Thyroid gland (tissue), 4 donors: ENCODE measurements around the gene IQSEC3. TPM values are rescaled to one million over a fixed set of nuclear protein-coding genes. Genes with fewer than 3 reads are reported as not detected.

Experiments
- DNase-seq, 2 donors: peaks; one replicate each; pipeline ENCODE4 v3.0.0-alpha.2; 2019
- H3K27ac ChIP-seq, 3 donors: fragments of 200-600 bp; sonication (generic); 1 replicate in 2 of 3; 2 replicates in 1 of 3; pipeline ENCODE4 v1.5.1; 2016 to 2019; ENCODE audit warnings: mild to moderate bottlenecking in 1 of 3, moderate library complexity in 1 of 3
- H3K27me3 ChIP-seq: fragments of 200-600 bp; sonication (generic); one replicate; pipeline ENCODE4 v1.5.1; 2019
- H3K36me3 ChIP-seq, 2 donors: fragments of 200-600 bp; sonication (generic); one replicate each; pipeline ENCODE4 v1.5.1; 2016 to 2019
- H3K4me1 ChIP-seq, 2 donors: fragments of 200-600 bp; sonication (generic); one replicate each; pipeline ENCODE4 v1.5.1; 2017 to 2019
- H3K4me3 ChIP-seq, 3 donors: fragments of 200-600 bp; sonication (generic); replicated peaks in 1 of 3; 1 replicate in 2 of 3; 2 replicates in 1 of 3; pipeline ENCODE4 v1.5.1; 2016; ENCODE audit warnings: mild to moderate bottlenecking in 1 of 3
- H3K9me3 ChIP-seq: fragments of 200-600 bp; sonication (generic); one replicate; pipeline ENCODE4 v1.5.1; 2017
- POLR2A ChIP-seq, 2 donors: fragments of 450-650 bp; IDR thresholded peaks; one replicate each; pipeline ENCODE4 v1.6.1; 2017; ENCODE audit warnings: antibody characterized with exemption in 2 of 2, mild to moderate bottlenecking in 2 of 2, moderate library complexity in 1 of 2
- WGBS, 2 donors: methylation state at CpG; one replicate each; pipeline ENCODE4 v1.1.5; 2017; 5-methylcytosine and 5-hydroxymethylcytosine counted together
- intact Hi-C: fragments of 100-400 bp; cut with DNase I; formaldehyde crosslinking; loops from one replicate; pipeline ENCODE4 v1.15.1; 2023
- total RNA-seq, 4 donors: library from RNA; depleted of rRNA; stranded (reverse); fragments of >200 nt; gene quantifications; one replicate each; pipeline ENCODE4 v1.2.3, GENCODE V29; 2016
- TF ChIP-seq, protein P1 (sequence below), 6 experiments: fragments of 200-600 bp in 3 of 6; fragments of 450-650 bp in 3 of 6; sonication (generic) in 3 of 6; IDR thresholded peaks; one replicate each; pipeline ENCODE4 v1.5.1; 2016 to 2019; ENCODE audit warnings: antibody characterized with exemption in 6 of 6, mild to moderate bottlenecking in 2 of 6, inconsistent platforms in 1 of 6, moderate library complexity in 1 of 6

Gene IQSEC3
- total RNA-seq, 4 donors from 2014 or later, result 0.27 to 1.3 (median 1.0) TPM

DNA sequence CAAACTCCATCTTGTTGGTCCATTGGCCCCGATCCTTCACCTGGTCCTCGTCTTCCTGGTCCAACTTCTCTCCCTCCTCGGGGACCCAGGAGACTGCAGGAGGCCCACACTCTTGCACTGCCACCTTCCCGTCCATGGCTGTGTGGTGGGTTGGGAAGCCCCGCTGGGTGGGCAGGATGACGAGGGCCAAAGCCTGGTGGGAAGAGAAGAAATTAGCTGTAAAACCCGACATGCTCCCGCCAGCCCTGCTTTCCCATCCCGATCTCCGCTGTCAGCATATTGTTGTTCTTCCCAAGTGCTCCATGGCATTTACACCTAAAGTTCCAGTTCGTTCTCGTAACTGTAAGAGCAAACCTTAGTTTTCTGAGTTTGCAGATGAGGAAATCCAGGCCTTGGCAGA is 143.3 kb downstream of the IQSEC3 start:
- H3K9me3 ChIP-seq, result no peaks in the 10 kb centered on the region
- no peaks in the 10 kb centered on the region for H3K27me3 ChIP-seq
- peaks cover 38 to 52% of the 10 kb centered on the region in 2 donors for H3K4me1 ChIP-seq
- H3K36me3 ChIP-seq, result no peaks in the 10 kb centered on the region
- WGBS, 2 donors, result 96% methylated on average over 12 of the region's 12 CpGs
- H3K4me3 ChIP-seq, result no peak overlapping the region
- TF ChIP-seq, protein P1, sequence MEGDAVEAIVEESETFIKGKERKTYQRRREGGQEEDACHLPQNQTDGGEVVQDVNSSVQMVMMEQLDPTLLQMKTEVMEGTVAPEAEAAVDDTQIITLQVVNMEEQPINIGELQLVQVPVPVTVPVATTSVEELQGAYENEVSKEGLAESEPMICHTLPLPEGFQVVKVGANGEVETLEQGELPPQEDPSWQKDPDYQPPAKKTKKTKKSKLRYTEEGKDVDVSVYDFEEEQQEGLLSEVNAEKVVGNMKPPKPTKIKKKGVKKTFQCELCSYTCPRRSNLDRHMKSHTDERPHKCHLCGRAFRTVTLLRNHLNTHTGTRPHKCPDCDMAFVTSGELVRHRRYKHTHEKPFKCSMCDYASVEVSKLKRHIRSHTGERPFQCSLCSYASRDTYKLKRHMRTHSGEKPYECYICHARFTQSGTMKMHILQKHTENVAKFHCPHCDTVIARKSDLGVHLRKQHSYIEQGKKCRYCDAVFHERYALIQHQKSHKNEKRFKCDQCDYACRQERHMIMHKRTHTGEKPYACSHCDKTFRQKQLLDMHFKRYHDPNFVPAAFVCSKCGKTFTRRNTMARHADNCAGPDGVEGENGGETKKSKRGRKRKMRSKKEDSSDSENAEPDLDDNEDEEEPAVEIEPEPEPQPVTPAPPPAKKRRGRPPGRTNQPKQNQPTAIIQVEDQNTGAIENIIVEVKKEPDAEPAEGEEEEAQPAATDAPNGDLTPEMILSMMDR (IDR thresholded peaks at IDR 0.05), result no peak
- TF ChIP-seq POLR2A (IDR thresholded peaks at IDR 0.05), result no peak
- peak overlapping the region in 2 of 3 donors; percentile 92 to 93 for H3K27ac ChIP-seq
- intact Hi-C loops, result no loop called here
- no peak for DNase-seq

DNA sequence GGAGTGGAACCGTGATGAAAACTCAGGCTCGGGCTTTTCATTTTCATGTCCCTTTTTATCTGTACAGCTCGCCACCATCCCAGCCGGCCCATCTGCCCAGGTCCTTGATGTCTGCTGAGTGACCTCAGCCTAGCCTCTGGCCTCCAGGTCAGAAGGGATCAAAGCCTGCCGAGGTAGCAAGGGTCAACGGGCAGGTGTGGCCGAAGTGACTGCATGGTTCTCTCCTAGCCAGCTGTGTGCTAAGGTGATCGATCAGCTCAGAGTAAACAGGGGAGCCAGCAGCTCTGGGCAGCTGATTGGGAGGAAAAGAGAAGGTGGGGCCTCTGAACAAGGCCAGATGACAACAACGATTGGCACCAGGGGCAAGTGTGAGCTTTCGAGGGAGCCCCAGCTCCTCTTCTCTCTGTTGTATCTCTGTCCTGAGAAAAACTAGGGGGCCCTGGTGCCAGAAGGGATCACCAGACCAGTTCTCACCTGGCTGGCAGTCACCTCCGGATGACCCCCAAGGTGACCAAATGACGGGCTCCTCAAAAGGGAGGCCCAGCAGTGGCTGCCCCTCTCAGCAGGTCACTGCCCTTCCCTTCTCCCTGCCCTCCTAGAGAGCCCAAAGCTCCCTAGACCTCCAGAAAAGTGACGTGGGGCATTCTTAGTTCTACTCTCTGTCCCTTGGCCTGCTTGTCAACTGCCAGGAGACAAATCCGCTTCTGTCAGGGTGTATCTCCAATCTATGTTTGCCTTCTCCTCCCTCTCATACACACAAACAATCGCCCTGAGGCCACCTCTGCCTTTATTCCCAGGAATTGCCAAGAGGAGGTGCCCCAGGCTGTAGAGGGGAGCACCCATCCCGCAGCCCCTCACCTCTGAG is 143.9 kb downstream of the IQSEC3 start:
- TF ChIP-seq, protein P1 (IDR thresholded peaks at IDR 0.05), result no peak
- TF ChIP-seq POLR2A (IDR thresholded peaks at IDR 0.05), result no peak
- H3K9me3 ChIP-seq, result no peaks in the 10 kb centered on the region
- peaks cover 36 to 48% of the 10 kb centered on the region in 2 donors for H3K4me1 ChIP-seq
- peak overlapping the region; percentile 92 to 93 (median 93) for H3K27ac ChIP-seq
- no peak for DNase-seq
- H3K36me3 ChIP-seq, result no peaks in the 10 kb centered on the region
- intact Hi-C loops, result no loop called here
- no peak overlapping the region for H3K4me3 ChIP-seq
- no peaks in the 10 kb centered on the region for H3K27me3 ChIP-seq
- WGBS, 2 donors, result 75 to 85% methylated on average over 14 to 16 of the region's 16 CpGs

DNA sequence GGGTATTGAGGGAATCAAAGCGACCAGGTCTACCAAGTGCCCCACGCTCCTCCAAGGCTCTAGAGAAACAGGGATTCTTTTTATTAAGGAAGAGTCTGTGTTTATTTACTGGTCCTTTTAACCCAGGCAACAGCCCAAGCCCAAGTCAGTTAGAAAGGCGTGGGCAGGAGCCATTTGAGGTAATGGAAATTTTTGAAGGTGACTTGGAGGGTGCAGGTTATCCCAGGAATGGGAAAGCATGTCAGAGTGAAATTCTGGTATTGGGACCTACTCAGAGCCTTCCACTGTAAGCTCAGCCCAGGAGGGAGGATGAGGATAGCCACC is 144.5 kb downstream of the IQSEC3 start:
- no peaks in the 10 kb centered on the region for H3K27me3 ChIP-seq
- WGBS, 2 donors, result 43 to 59% methylated on average over 3 of the region's 3 CpGs
- H3K27ac ChIP-seq, result peak overlapping the region; percentile 92 to 93 (median 93)
- H3K9me3 ChIP-seq, result no peaks in the 10 kb centered on the region
- TF ChIP-seq, protein P1 (IDR thresholded peaks at IDR 0.05), result no peak
- no peak for TF ChIP-seq POLR2A (IDR thresholded peaks at IDR 0.05)
- peaks cover 36 to 47% of the 10 kb centered on the region in 2 donors for H3K4me1 ChIP-seq
- H3K4me3 ChIP-seq, result no peak overlapping the region
- peak; percentile 57 to 58 for DNase-seq
- intact Hi-C loops, result no loop called here
- no peaks in the 10 kb centered on the region for H3K36me3 ChIP-seq

DNA sequence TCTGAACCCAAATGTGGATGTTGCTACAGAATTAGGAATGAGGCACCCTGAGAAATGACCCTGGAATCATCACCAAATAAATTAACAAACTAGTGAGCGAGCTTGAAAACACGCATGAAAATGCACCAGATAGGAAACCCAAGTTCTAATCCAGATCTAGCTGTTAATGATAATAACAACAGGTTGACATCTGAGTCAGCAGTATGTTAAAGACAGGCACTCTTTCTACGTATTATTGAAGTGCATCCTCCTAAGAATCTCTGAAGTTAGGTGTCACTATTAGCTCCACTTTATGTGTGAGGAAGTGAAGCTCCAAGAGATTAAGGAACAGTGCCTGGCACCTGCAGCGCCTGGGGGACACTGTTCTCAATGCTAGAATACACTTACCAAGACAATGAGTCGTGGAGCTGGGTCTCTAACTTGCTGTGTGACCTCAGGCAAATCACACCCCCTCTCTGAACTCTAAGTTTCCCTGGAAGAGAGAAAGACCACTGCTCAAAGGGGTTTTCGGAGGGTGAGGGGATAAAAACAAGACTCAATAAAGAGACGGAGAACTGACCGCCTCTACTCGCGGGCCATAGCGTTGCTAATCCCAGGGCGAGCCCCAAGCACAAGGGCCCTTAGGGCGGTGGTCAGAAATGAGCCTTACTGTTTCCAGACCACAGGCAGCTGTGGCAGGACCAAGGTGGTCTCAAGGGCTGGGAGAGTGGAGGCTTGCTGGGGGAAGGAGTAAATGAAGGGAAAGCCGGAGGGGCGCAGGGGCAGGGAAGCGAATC is 145.3 kb downstream of the IQSEC3 start:
- WGBS, 2 donors, result 85 to 87% methylated on average over 16 of the region's 16 CpGs
- DNase-seq, result no peak
- TF ChIP-seq, protein P1 (IDR thresholded peaks at IDR 0.05), result no peak
- Histone ChIP-seq H3K27ac (peak overlapping the region; percentile 92 to 93 (median 93)), H3K9me3 (no peaks in the 10 kb centered on the region), H3K4me1 (peaks cover 36 to 47% of the 10 kb centered on the region in 2 donors), H3K36me3 (no peaks in the 10 kb centered on the region), H3K27me3 (no peaks in the 10 kb centered on the region), H3K4me3 (no peak overlapping the region)
- intact Hi-C loops, result no loop called here

DNA sequence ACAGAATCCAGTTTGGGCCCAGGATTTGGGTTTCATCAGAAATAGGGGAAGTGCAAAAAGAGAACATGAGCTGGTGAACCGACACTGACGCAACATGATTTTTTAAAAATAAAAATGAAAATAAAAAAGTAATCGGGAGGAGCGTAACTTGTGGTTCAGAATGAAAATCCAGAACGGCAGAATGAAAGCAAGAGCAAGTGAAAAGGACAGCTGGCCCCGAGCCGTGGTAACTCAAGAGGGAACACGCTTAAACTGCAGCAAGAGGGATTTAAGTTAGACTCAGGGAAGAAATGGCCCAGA is 145.8 kb downstream of the IQSEC3 start:
- 56 to 59% methylated on average over 8 of the region's 8 CpGs for WGBS, 2 donors
- Histone ChIP-seq H3K36me3 (no peaks in the 10 kb centered on the region), H3K9me3 (no peaks in the 10 kb centered on the region), H3K27me3 (no peaks in the 10 kb centered on the region), H3K4me1 (peaks cover 36 to 47% of the 10 kb centered on the region in 2 donors), H3K27ac (peak overlapping the region; percentile 92 to 93 (median 93)), H3K4me3 (no peak overlapping the region)
- TF ChIP-seq, protein P1 (IDR thresholded peaks at IDR 0.05), result no peak
- TF ChIP-seq POLR2A (IDR thresholded peaks at IDR 0.05), result no peak
- DNase-seq, result no peak
- intact Hi-C loops, result no loop called here
